Aorta (tissue), 5 donors: Measurements from ENCODE around the gene MPZL1. TPM values are rescaled to one million over a fixed set of nuclear protein-coding genes. Genes with fewer than 3 reads are reported as not detected.
"Not testable (repeated sequence)": the region's sequence is repeated elsewhere in the genome, so short reads cannot be mapped to it uniquely, and the experiment has no call there.

Source experiments
- ATAC-seq: fragments of 200-7000 bp; cut with Tn5 transposase; one replicate; pipeline ENCODE4 v1.9.1; 2022; ENCODE audit warnings: moderate library complexity; ENCODE audit not compliant: low FRiP score
- DNase-seq, 2 donors: peaks; one replicate each; pipeline ENCODE4 v3.0.0-alpha.2; 2020
- H3K27ac ChIP-seq, 2 donors: one replicate each; pipeline ENCODE4 v1.5.1; 2013; ENCODE audit warnings: low read length in 2 of 2, mild to moderate bottlenecking in 2 of 2, moderate library complexity in 2 of 2, control low read depth in 1 of 2, inconsistent platforms in 1 of 2, low read depth in 1 of 2
- H3K27me3 ChIP-seq, 2 donors: one replicate each; pipeline ENCODE4 v1.6.1; 2013; ENCODE audit warnings: control low read depth in 1 of 2, low read length in 1 of 2, mild to moderate bottlenecking in 1 of 2, moderate library complexity in 1 of 2; ENCODE audit not compliant: insufficient read depth in 2 of 2, control insufficient read depth in 1 of 2
- H3K36me3 ChIP-seq, 2 donors: one replicate each; pipeline ENCODE4 v1.6.1; 2013; ENCODE audit warnings: control low read depth in 1 of 2, low read length in 1 of 2, mild to moderate bottlenecking in 1 of 2; ENCODE audit not compliant: insufficient read depth in 2 of 2, control insufficient read depth in 1 of 2
- H3K4me1 ChIP-seq, 2 donors: one replicate each; pipeline ENCODE4 v1.6.1; 2013; ENCODE audit warnings: low read length in 2 of 2, control low read depth in 1 of 2, mild to moderate bottlenecking in 1 of 2, moderate library complexity in 1 of 2; ENCODE audit not compliant: insufficient read depth in 2 of 2, control insufficient read depth in 1 of 2
- H3K4me3 ChIP-seq, 2 donors: one replicate each; pipeline ENCODE4 v1.5.1; 2013; ENCODE audit warnings: low read length in 2 of 2, control low read depth in 1 of 2, mild to moderate bottlenecking in 1 of 2
- H3K9me3 ChIP-seq: one replicate; pipeline ENCODE4 v1.6.1; 2013; ENCODE audit warnings: mild to moderate bottlenecking, low read length; ENCODE audit not compliant: control insufficient read depth
- WGBS, 2 donors: extraction: QIAGEN DNeasy Blood & Tissue Kit; methylation state at CpG; one replicate each; pipeline ENCODE4 v1.1.7; 2013; 5-methylcytosine and 5-hydroxymethylcytosine counted together
- intact Hi-C, 2 donors: fragments of 100-400 bp; cut with DNase I; formaldehyde crosslinking; loops; one replicate each; pipeline versions ENCODE4 v1.14.2 to v1.15.0; 2022
- polyA plus RNA-seq, 2 donors: library from polyadenylated mRNA; stranded (reverse); fragments of 200-250 nt; gene quantifications; one replicate each; pipeline ENCODE4 v1.2.3, GENCODE V29; 2013
- total RNA-seq, 2 donors: library from RNA; stranded (reverse); fragmentation: NEBNext Ultra II Directional; extraction: Animal tissue kit (Norgen Biotek cat#: 25700); gene quantifications; one replicate each; pipeline ENCODE4 v1.2.1, GENCODE V29; 2021
- donor health status: healthy with polysubstance abuse.
- donor health status: Bipolar disorder and iron deficiency.
- donor health status: DM: no; HTN: no; CAD: no.
- donor health status: DM: no; HTN: no; CAD: no.
- donor health status: DM: yes; HTN: yes; CAD: no.

The MPZL1 gene
- total and polyA plus RNA-seq, 4 donors, result 21.7 to 148 (median 79.9) TPM

- WGBS, 2 donors, result 76 to 85% methylated on average over 5 of the region's 5 CpGs
- ATAC-seq, intact Hi-C loops, H3K4me3 ChIP-seq, DNase-seq, H3K27ac ChIP-seq, H3K27me3 ChIP-seq, H3K9me3 ChIP-seq, H3K4me1 ChIP-seq, H3K36me3 ChIP-seq: not testable (repeated sequence)
Observed at GRCh38 chr1:167830668-167831067, 108.9 kb downstream of the MPZL1 start.

- DNase-seq (no peak), ATAC-seq (no peak)
- H3K4me3 ChIP-seq, result no peak overlapping the region
- H3K36me3 ChIP-seq, result no peaks in the 10 kb centered on the region
- H3K4me1 ChIP-seq, result no peaks in the 10 kb centered on the region
- H3K27ac ChIP-seq, result no peak overlapping the region
- WGBS, 2 donors, result 89 to 92% methylated on average over 5 of the region's 5 CpGs
- H3K27me3 ChIP-seq, result no peaks in the 10 kb centered on the region
- intact Hi-C loops, result no loop called here
- H3K9me3 ChIP-seq, result no peaks in the 10 kb centered on the region
Observed at GRCh38 chr1:167832693-167833092, 110.9 kb downstream of the MPZL1 start.

DNA sequence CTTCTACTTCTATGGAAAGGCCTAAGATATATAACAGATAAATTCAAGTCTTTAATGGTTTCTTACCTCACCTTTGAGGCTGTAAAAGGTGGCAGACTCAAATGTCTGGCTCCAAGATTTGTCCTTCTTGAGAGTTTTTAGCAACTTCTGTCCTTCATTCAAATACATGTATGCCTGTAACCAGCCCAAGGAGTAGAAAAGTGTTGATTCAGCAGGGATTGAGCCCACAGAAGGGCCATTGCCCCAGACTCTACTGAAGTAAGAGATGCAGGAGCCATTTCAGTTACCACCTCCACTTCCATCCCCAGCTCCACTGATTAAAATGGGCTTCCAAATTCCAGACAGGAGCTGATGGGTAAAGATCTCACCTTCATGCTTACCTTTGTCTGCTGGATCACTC, 112.1 kb downstream of the MPZL1 start:
- Histone ChIP-seq H3K4me3 (no peak overlapping the region), H3K27ac (no peak overlapping the region), H3K9me3 (no peaks in the 10 kb centered on the region), H3K36me3 (no peaks in the 10 kb centered on the region), H3K4me1 (no peaks in the 10 kb centered on the region), H3K27me3 (no peaks in the 10 kb centered on the region)
- ATAC-seq (no peak), DNase-seq (no peak)
- intact Hi-C loops, result no loop called here

DNA sequence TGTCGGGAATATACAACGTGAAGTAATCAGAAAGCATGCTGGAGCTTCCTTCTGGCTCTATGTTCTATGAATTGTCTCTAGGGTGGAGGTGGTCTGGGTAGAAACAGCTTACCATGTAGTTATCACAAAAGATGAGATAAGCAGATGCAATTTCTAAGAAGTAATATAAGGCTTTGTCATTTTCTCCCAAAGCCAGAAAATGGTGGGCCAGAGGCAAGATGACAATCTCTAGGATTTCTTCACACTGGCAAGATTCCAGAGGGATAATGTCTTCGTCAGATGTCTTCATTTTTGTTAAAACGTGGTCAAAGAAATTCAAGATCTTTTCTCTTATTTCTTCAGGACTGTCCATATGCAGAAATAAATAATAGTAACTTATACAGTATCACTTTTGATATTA, 114.4 kb downstream of the MPZL1 start:
- 78 to 94% methylated on average over 4 of the region's 4 CpGs for WGBS, 2 donors
- ATAC-seq, result no peak
- intact Hi-C loops, result no loop called here
- Histone ChIP-seq H3K27ac (no peak overlapping the region), H3K36me3 (no peaks in the 10 kb centered on the region), H3K9me3 (no peaks in the 10 kb centered on the region), H3K4me1 (no peaks in the 10 kb centered on the region), H3K27me3 (no peaks in the 10 kb centered on the region), H3K4me3 (no peak overlapping the region)
- DNase-seq, result no peak

GRCh38 chr1:167837326-167837725, 115.5 kb downstream of the MPZL1 start:
- no peaks in the 10 kb centered on the region for H3K9me3 ChIP-seq
- no peak overlapping the region for H3K27ac ChIP-seq
- H3K4me1 ChIP-seq, result no peaks in the 10 kb centered on the region
- no peak for ATAC-seq
- intact Hi-C loops, result no loop called here
- H3K36me3 ChIP-seq, result no peaks in the 10 kb centered on the region
- no peak for DNase-seq
- no peaks in the 10 kb centered on the region for H3K27me3 ChIP-seq
- WGBS, 2 donors, result 54 to 87% methylated on average over 2 of the region's 2 CpGs
- no peak overlapping the region for H3K4me3 ChIP-seq

DNA sequence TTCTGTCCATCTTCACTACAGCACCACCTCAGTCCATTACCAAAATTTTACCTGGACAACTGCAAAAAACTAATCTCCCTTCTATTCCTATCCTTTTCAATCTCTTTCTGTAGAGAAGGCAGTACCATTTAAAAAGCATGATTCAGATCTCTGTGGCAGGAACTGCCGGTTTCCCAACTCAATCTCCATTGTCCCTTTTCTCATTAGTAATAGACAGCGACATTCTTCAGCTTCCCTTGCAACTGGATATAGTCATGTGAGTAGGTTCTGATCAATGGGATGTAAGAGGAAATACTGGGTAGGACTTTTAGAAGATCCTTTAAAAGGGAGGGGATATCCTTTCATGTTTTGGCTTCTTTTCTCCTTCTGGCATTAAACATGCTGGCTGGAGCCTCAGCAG, 117.2 kb downstream of the MPZL1 start:
- Histone ChIP-seq H3K9me3 (no peaks in the 10 kb centered on the region), H3K27me3 (no peaks in the 10 kb centered on the region), H3K36me3 (no peaks in the 10 kb centered on the region), H3K27ac (no peak overlapping the region), H3K4me3 (no peak overlapping the region), H3K4me1 (no peaks in the 10 kb centered on the region)
- DNase-seq, result no peak
- 91 to 96% methylated on average over 2 of the region's 2 CpGs for WGBS, 2 donors
- no peak for ATAC-seq
- intact Hi-C loops, result no loop called here

Other genes starting within 250 kb of the MPZL1 start
- 1 to 10 TPM; 4.0 to 4.3 TPM for gene CD247, start 203.5 kb upstream of the MPZL1 start, total RNA-seq
- gene CD247, start 203.5 kb upstream of the MPZL1 start, polyA plus RNA-seq, result under 1 TPM in 1 of 2 donors, not detected in 1; 0.64 TPM
- 100 to 1,000 TPM in 1 of 2 donors, 10 to 100 TPM in 1; 92.5 to 127 TPM for gene CREG1, start 168.2 kb upstream of the MPZL1 start, total RNA-seq
- 100 to 1,000 TPM; 101 to 105 TPM for gene CREG1, start 168.2 kb upstream of the MPZL1 start, polyA plus RNA-seq
- gene RCSD1, start 91.8 kb upstream of the MPZL1 start, total RNA-seq, result 10 to 100 TPM; 11.2 to 17.9 TPM
- 1 to 10 TPM; 8.7 to 9.9 TPM for gene RCSD1, start 91.8 kb upstream of the MPZL1 start, polyA plus RNA-seq
- gene ADCY10, start 192.2 kb downstream of the MPZL1 start, total RNA-seq, result under 1 TPM; 0.16 to 0.24 TPM
- under 1 TPM; 0.13 to 0.15 TPM for gene ADCY10, start 192.2 kb downstream of the MPZL1 start, polyA plus RNA-seq
- 10 to 100 TPM; 55.5 to 68.7 TPM for gene DCAF6, start 214.7 kb downstream of the MPZL1 start, total RNA-seq
- gene DCAF6, start 214.7 kb downstream of the MPZL1 start, polyA plus RNA-seq, result 10 to 100 TPM; 37.3 to 43.3 TPM
- gene MPC2, start 215.1 kb downstream of the MPZL1 start, total RNA-seq, result 10 to 100 TPM; 37.3 to 48.2 TPM
- gene MPC2, start 215.1 kb downstream of the MPZL1 start, polyA plus RNA-seq, result 10 to 100 TPM; 56.4 to 94.8 TPM